Uterus (tissue), 4 donors: ENCODE data around the gene MFAP3. TPM values are rescaled to one million over a fixed set of nuclear protein-coding genes. Genes with fewer than 3 reads are reported as not detected.

Source experiments
- DNase-seq, 2 donors: peaks; one replicate each; pipeline ENCODE4 v3.0.0-alpha.2; 2019 to 2020
- H3K27ac ChIP-seq, 2 donors: fragments of 200-600 bp; sonication (generic); 1 replicate in 1 of 2; 2 replicates in 1 of 2; pipeline ENCODE4 v1.5.1; 2016 to 2018
- H3K27me3 ChIP-seq, 2 donors: fragments of 200-600 bp; sonication (generic); one replicate each; pipeline ENCODE4 v1.5.1; 2018 to 2019; ENCODE audit warnings: control low read depth in 1 of 2
- H3K36me3 ChIP-seq, 2 donors: fragments of 200-600 bp; sonication (generic); one replicate each; pipeline ENCODE4 v1.5.1; 2019; ENCODE audit warnings: control low read depth in 1 of 2
- H3K4me1 ChIP-seq, 2 donors: fragments of 200-600 bp; sonication (generic); one replicate each; pipeline ENCODE4 v1.5.1; 2018 to 2019; ENCODE audit warnings: control low read depth in 1 of 2
- H3K4me3 ChIP-seq, 2 donors: fragments of 200-600 bp; sonication (generic); 1 replicate in 1 of 2; 2 replicates in 1 of 2; pipeline ENCODE4 v1.5.1; 2018 to 2019; ENCODE audit warnings: mild to moderate bottlenecking in 1 of 2
- H3K9me3 ChIP-seq, 2 donors: fragments of 200-600 bp; sonication (generic); one replicate each; pipeline ENCODE4 v1.5.1; 2019; ENCODE audit warnings: control low read depth in 1 of 2
- POLR2A ChIP-seq, 2 donors: fragments of 450-650 bp; IDR thresholded peaks; one replicate each; pipeline ENCODE4 v1.6.1; 2016; ENCODE audit warnings: antibody characterized with exemption in 2 of 2, mild to moderate bottlenecking in 1 of 2, moderate library complexity in 1 of 2
- intact Hi-C: fragments of 100-400 bp; cut with DNase I; formaldehyde crosslinking; loops from one replicate; pipeline ENCODE4 v1.15.1; 2023; ENCODE audit warnings: low total_unique reads
- total RNA-seq, 4 donors: library from RNA; depleted of rRNA in 3 of 4; stranded (reverse); fragments of >200 nt in 3 of 4; gene quantifications; one replicate each; pipeline versions ENCODE4 v1.1.0 to v1.2.4, GENCODE V29; 2014 to 2023
- TF ChIP-seq, protein P1 (sequence below), 4 experiments: fragments of 200-600 bp in 2 of 4; fragments of 450-650 bp in 2 of 4; sonication (generic) in 2 of 4; IDR thresholded peaks; one replicate each; pipeline ENCODE4 v1.5.1; 2016 to 2019; ENCODE audit warnings: antibody characterized with exemption in 4 of 4, mild to moderate bottlenecking in 2 of 4, moderate library complexity in 1 of 4
- donor health status: DM: yes; HTN: yes; CAD: no.

The MFAP3 gene
- total RNA-seq, 4 donors from 2014 or later = 39.0 to 152 (median 63.3) TPM

DNA sequence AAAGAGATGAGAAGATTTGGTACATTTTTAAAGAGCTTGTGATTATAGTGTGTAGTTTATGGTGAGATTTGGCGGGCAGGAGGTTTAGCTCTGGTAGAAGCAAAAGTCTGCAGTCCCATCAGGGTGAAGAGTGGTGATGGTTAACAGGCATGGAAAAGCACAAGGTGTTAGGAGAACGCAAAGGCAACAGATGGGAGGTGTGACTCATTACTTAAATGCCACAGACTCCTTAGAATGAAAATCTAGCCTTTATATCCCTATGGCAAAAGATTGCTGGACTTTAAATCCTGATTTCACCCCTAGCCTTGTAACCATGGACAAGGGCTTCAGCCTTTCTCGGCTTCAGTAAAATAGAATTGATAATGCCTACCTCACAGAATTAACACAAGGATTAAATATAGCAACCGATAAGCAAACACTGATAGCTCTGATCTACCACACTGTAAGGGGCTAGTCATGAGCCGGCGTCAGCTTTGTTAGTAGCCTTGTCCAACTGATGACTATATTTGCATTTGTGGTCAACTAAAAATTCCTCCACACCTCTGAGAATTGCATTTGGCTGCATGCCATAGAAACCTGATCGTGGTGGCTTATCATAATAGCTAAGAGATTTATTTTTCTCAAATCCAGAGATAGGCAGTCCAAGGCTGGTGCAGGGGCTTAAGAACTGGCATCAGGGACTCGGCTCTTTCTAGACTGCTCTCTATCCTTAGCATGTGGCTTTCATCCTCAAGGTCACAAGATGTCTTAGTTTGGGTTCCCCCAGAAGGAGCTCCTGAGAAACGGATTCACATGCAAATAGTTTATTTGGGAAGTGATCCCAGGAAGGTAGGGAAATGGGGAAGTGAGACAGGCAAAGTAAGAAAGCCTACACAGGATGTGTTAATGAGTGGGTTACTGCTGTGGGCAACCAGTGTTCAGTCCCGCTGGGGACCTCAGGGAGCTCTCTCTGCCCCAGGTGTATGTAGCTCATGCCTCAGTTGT is 19.6 kb downstream of the MFAP3 start:
- DNase-seq = no peak
- H3K27me3 ChIP-seq = no peaks in the 10 kb centered on the region
- H3K4me1 ChIP-seq = no peaks in the 10 kb centered on the region
- no peak overlapping the region for H3K27ac ChIP-seq
- TF ChIP-seq, protein P1, sequence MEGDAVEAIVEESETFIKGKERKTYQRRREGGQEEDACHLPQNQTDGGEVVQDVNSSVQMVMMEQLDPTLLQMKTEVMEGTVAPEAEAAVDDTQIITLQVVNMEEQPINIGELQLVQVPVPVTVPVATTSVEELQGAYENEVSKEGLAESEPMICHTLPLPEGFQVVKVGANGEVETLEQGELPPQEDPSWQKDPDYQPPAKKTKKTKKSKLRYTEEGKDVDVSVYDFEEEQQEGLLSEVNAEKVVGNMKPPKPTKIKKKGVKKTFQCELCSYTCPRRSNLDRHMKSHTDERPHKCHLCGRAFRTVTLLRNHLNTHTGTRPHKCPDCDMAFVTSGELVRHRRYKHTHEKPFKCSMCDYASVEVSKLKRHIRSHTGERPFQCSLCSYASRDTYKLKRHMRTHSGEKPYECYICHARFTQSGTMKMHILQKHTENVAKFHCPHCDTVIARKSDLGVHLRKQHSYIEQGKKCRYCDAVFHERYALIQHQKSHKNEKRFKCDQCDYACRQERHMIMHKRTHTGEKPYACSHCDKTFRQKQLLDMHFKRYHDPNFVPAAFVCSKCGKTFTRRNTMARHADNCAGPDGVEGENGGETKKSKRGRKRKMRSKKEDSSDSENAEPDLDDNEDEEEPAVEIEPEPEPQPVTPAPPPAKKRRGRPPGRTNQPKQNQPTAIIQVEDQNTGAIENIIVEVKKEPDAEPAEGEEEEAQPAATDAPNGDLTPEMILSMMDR (IDR thresholded peaks at IDR 0.05) = no peak
- TF ChIP-seq POLR2A (IDR thresholded peaks at IDR 0.05) = no peak
- no peaks in the 10 kb centered on the region for H3K9me3 ChIP-seq
- no peak overlapping the region for H3K4me3 ChIP-seq
- intact Hi-C loops = no loop called here
- no peaks in the 10 kb centered on the region for H3K36me3 ChIP-seq

DNA sequence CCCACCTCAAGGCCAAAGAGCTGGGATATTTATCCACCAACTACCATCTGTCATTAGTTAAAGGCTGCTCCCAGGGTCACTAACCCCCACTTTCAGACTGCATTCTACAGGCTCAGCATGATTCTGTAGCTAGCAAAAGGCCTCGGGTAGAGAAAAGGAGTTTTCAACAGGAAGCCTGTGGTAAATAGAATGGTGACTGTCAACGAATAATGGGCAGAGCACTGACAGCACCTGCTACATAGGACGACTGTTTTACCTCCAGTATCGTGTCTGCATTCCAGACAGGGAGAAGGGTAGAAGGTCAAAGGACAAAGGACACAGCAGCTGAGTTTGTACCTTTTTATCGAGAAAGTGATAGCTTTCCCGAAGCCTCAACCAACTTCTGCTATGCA is 20.3 kb downstream of the MFAP3 start:
- H3K36me3 ChIP-seq = no peaks in the 10 kb centered on the region
- intact Hi-C loops = no loop called here

DNA sequence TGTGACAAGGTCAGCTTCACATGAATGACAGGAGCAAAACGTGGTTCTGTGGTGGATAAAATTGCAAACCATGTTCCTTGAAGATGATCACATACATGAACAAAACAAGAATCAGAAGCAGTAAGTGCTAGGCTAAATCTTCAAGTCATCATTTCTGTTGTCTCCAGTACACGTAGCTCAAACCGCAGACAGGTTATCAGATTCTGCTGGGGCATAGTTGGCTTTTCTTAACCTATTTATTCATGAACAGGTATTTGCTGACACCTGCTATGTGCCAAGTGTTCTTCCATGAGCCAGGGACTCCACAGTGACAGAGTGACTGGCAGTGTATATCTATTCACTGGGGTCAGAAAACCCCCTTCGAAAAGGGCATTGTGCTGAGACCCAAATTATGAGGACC is 20.8 kb downstream of the MFAP3 start:
- Histone ChIP-seq H3K27me3 (no peaks in the 10 kb centered on the region), H3K4me3 (no peak overlapping the region), H3K4me1 (no peaks in the 10 kb centered on the region), H3K27ac (no peak overlapping the region), H3K9me3 (no peaks in the 10 kb centered on the region), H3K36me3 (no peaks in the 10 kb centered on the region)
- intact Hi-C loops = no loop called here
- no peak for TF ChIP-seq POLR2A (IDR thresholded peaks at IDR 0.05)
- TF ChIP-seq, protein P1 (IDR thresholded peaks at IDR 0.05) = no peak
- DNase-seq = no peak

More for the DNA sequence above, 20.3 kb downstream of the MFAP3 start:
- TF ChIP-seq POLR2A (IDR thresholded peaks at IDR 0.05) = no peak
- TF ChIP-seq, protein P1 (IDR thresholded peaks at IDR 0.05) = no peak
- no peaks in the 10 kb centered on the region for H3K4me1 ChIP-seq
- no peaks in the 10 kb centered on the region for H3K9me3 ChIP-seq
- DNase-seq = no peak
- no peak overlapping the region for H3K27ac ChIP-seq
- no peak overlapping the region for H3K4me3 ChIP-seq
- no peaks in the 10 kb centered on the region for H3K27me3 ChIP-seq

DNA sequence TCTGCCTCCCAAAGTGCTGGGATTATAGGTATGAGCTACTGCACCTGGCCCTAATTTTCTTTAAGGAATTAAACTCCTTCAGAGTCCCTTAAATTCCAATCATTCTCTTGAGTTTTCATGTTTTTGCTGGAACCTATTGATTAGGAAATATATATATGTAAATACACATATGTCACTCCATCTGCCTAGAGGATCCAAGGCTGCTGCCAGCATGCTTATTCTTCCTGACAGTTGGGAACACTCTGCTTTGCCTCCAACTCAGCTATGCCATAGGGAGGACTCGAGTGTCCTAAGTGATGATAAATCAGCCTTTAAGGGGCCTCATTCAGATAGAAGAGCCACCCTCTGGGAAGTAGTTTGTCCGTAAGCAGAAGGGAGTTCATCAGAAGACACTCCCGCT is 21.8 kb downstream of the MFAP3 start:
- H3K27me3 ChIP-seq = no peaks in the 10 kb centered on the region
- intact Hi-C loops = no loop called here
- H3K4me1 ChIP-seq = no peaks in the 10 kb centered on the region
- H3K4me3 ChIP-seq = no peak overlapping the region
- H3K36me3 ChIP-seq = no peaks in the 10 kb centered on the region
- H3K27ac ChIP-seq = no peak overlapping the region
- no peak for DNase-seq
- TF ChIP-seq, protein P1 (IDR thresholded peaks at IDR 0.05) = no peak
- TF ChIP-seq POLR2A (IDR thresholded peaks at IDR 0.05) = no peak
- no peaks in the 10 kb centered on the region for H3K9me3 ChIP-seq

DNA sequence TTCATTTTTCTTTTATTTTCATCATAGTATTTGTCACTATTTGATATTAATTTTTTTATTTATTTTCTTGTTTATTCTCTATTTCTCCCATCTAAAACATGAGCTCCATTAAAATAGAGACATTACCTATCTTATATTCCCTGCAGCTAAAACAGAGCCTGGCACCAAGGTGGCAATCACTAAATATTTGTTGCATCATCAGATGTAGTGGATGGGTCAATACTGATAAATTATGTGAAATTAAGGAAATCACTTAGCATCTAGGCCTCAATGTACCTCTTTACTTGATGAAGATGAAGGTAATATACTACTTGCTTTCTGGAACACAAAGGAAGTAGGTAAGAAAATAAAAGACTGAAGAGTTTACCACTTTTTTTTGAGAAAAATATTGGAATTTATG is 24.6 kb downstream of the MFAP3 start:
- Histone ChIP-seq H3K27ac (no peak overlapping the region), H3K9me3 (no peaks in the 10 kb centered on the region), H3K36me3 (no peaks in the 10 kb centered on the region), H3K4me3 (no peak overlapping the region), H3K27me3 (no peaks in the 10 kb centered on the region), H3K4me1 (no peaks in the 10 kb centered on the region)
- intact Hi-C loops = no loop called here
- no peak for DNase-seq
- TF ChIP-seq POLR2A (IDR thresholded peaks at IDR 0.05) = no peak
- TF ChIP-seq, protein P1 (IDR thresholded peaks at IDR 0.05) = no peak
